GM18858 (cell line): ENCODE results near the gene DAB2IP.
"Not testable (repeated sequence)": the region's sequence is repeated elsewhere in the genome, so short reads cannot be mapped to it uniquely, and the experiment has no call there.

Source experiments
- ATAC-seq: cut with Tn5 transposase; IDR thresholded peaks from one replicate; pipeline ENCODE4 v1.9.1; 2021; ENCODE audit not compliant: unreplicated experiment

Gene DAB2IP

GRCh38 chr9:121741228-121741918 lies 89.9 kb downstream of the DAB2IP start:
- ATAC-seq: no peak

- not testable (repeated sequence) for ATAC-seq
These were observed 90.5 kb downstream of the DAB2IP start for GRCh38 chr9:121741919-121742283.

- ATAC-seq: no peak
These were observed 91.5 kb downstream of the DAB2IP start for GRCh38 chr9:121742923-121743322.

- no peak for ATAC-seq
These were observed 92.1 kb downstream of the DAB2IP start for GRCh38 chr9:121743441-121744001.

- ATAC-seq: no peak
These were observed 92.7 kb downstream of the DAB2IP start for GRCh38 chr9:121744002-121744686.

GRCh38 chr9:121744687-121745395 lies 93.4 kb downstream of the DAB2IP start:
- no peak for ATAC-seq

GRCh38 chr9:121745396-121745695 lies 93.9 kb downstream of the DAB2IP start:
- no peak for ATAC-seq

GRCh38 chr9:121746411-121746810 lies 95.0 kb downstream of the DAB2IP start:
- no peak for ATAC-seq

- ATAC-seq: no peak
These were observed 95.4 kb downstream of the DAB2IP start for GRCh38 chr9:121746866-121747265.

GRCh38 chr9:121748074-121748473 lies 96.6 kb downstream of the DAB2IP start:
- ATAC-seq: no peak

GRCh38 chr9:121748727-121749423 lies 97.4 kb downstream of the DAB2IP start:
- ATAC-seq: no peak

- ATAC-seq: no peak
These were observed 98.2 kb downstream of the DAB2IP start for GRCh38 chr9:121749614-121750013.

- no peak for ATAC-seq
These were observed 98.9 kb downstream of the DAB2IP start for GRCh38 chr9:121750259-121750714.

GRCh38 chr9:121750715-121751623 lies 99.5 kb downstream of the DAB2IP start:
- no peak for ATAC-seq

- ATAC-seq: no peak
These were observed 100.4 kb downstream of the DAB2IP start for GRCh38 chr9:121751686-121752445.

- ATAC-seq: no peak
These were observed 101.5 kb downstream of the DAB2IP start for GRCh38 chr9:121752929-121753328.

GRCh38 chr9:121753802-121754654 lies 102.6 kb downstream of the DAB2IP start:
- ATAC-seq: no peak

GRCh38 chr9:121754655-121755436 lies 103.4 kb downstream of the DAB2IP start:
- no peak for ATAC-seq
